Right ventricle myocardium superior (tissue), 1 donor: ENCODE measurements around the gene FBLN1. TPM values are rescaled to one million over a fixed set of nuclear protein-coding genes. Genes with fewer than 3 reads are reported as not detected.
"Not testable (repeated sequence)": the region's sequence is repeated elsewhere in the genome, so short reads cannot be mapped to it uniquely, and the experiment has no call there.

Experiments
- ATAC-seq: fragments of 200-7000 bp; cut with Tn5 transposase; one replicate; pipeline ENCODE4 v1.9.1; 2020; ENCODE audit warnings: mild to moderate bottlenecking; ENCODE audit not compliant: poor library complexity
- DNase-seq: peaks from one replicate; pipeline ENCODE4 v3.0.0-alpha.2; 2020
- intact Hi-C: fragments of 100-400 bp; cut with DNase I; formaldehyde crosslinking; loops from one replicate; pipeline ENCODE4 v1.11.2; 2022
- total RNA-seq: library from RNA; stranded (reverse); fragmentation: NEBNext Ultra II Directional; extraction: Animal tissue kit (Norgen Biotek cat#: 25700); gene quantifications from one replicate; pipeline ENCODE4 v1.2.1, GENCODE V29; 2021
- donor health status: DM: no; HTN: yes; CAD: no; lungs with severe emphysema.

Gene FBLN1
- total RNA-seq, 1 donor from 2014 or later: 89.5 TPM

GRCh38 chr22:45537734-45538181, 35.1 kb downstream of the FBLN1 start:
- DNase-seq (peak; percentile 71), ATAC-seq (peak; percentile 81)
- intact Hi-C loops: no loop called here

GRCh38 chr22:45538281-45538680, 35.6 kb downstream of the FBLN1 start:
- no peak for ATAC-seq
- no peak for DNase-seq
- intact Hi-C loops: no loop called here

DNA sequence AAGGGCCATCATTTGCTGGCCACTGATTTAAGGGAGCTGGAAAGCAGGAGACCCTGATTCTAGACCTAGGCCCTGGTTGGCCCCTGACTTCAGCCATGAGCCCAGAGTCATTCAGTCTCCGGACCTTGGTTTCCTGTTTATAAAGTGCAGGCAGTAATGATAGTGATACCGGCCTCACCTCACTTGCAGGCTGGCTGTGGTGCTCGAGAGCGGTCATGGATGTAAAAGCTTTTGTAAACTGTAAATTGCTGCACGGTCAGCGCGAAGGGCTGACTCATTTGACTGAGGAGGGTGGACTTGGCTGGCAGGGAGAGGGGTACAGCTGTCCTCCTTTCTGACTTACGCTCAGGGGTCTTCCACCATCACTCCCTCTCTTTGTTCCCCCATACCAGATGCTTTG, 37.4 kb downstream of the FBLN1 start:
- ATAC-seq (no peak), DNase-seq (no peak)
- intact Hi-C loops: no loop called here

DNA sequence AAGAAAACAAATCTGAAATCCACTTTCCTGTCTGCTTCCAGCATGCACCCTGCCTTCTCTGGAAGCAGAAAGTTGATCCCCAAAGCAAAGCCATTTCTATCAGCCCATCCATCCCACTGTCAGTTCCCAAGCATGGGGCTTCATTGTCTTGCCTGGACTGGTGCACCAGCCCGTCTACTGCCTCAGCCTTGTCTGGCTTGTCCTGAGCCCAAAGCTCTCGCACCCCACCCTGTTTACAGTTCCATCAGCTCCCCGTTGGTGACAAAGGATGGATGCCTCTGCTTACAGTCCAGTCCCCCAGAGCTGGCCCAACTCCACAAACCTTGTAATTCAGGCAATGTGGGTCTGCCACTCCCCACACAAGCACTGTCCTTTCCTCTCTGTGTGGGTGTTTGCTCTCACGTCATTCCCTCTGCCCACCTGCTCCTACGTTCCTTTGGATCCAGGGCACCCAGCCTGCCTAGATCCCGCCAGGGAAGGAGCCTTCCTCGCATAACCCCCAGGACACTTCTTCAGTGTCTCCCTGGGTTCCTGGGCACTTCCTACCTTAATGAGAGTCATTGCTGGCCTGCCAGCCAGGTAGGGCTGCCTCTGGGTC, 38.8 kb downstream of the FBLN1 start:
- intact Hi-C loops: no loop called here
- DNase-seq: no peak
- no peak for ATAC-seq

GRCh38 chr22:45542001-45542520, 39.4 kb downstream of the FBLN1 start:
- intact Hi-C loops: no loop called here
- no peak for DNase-seq
- ATAC-seq: no peak

DNA sequence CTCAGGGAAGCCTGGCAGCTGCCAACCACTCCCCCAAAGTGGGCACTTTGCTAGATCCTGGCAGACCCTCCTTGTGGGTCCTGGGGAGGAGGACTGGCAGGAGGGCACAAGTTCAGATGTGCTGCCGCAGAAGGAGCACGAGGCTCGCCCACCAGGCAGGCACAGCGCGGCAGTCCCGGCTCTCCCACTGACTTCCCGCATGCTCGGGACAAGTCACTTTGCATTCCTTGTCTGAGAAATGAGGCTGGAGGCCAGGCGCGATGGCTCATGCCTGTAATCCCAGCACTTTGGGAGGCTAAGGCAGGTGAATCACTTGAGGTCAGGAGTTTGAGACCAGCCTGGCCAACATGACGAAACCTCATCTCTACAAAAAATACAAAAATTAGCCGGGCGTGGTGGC, 40.1 kb downstream of the FBLN1 start:
- ATAC-seq, intact Hi-C loops, DNase-seq: not testable (repeated sequence)

DNA sequence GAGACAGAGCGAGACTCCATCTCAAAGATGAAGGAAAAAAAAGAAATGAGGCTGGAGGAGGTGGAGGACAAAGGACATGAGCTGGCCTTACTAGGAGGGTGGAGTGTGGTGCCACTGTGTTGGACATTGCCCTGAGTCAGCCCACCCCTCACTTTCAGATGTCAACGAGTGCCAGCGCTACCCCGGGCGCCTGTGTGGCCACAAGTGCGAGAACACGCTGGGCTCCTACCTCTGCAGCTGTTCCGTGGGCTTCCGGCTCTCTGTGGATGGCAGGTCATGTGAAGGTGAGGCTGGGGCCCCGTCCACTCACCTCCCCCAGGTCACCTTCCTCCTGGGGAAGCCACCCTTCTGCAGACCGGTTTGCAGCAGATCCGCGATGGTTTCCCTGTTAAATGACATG, 40.6 kb downstream of the FBLN1 start:
- intact Hi-C loops: no loop called here
- DNase-seq: no peak
- no peak for ATAC-seq

DNA sequence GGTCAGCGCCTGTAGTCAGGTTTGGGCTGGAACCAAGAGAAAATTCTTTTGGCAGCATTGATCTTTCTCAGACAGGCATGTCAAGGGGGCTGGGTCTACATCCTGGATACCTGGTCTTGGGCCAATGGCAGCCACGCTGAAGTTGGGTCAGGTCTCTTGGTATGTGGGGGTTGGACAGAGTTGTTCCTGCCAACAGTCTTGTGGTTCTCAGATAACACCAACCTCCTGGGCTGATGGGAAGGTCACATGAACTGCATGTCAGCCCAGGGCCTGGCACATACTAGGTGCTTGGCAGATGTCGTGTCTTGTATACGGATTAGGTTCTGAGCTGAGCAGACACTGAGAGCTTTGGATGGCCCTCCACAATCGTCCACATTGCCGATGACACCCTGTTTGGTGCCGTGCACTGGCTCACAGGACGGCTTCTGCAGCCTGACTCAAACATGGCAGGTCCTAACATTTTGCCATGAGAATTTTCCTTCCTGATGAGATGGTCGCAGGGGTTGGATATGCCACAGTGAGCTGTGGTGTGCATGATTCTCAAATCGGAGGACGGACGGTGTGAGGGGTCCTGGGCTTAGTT, 42.0 kb downstream of the FBLN1 start:
- ATAC-seq: peak; percentile 79
- intact Hi-C loops: no loop called here
- DNase-seq: no peak

- intact Hi-C loops: no loop called here
- DNase-seq (no peak), ATAC-seq (no peak)
Observed at GRCh38 chr22:45546333-45547015, 43.8 kb downstream of the FBLN1 start.

DNA sequence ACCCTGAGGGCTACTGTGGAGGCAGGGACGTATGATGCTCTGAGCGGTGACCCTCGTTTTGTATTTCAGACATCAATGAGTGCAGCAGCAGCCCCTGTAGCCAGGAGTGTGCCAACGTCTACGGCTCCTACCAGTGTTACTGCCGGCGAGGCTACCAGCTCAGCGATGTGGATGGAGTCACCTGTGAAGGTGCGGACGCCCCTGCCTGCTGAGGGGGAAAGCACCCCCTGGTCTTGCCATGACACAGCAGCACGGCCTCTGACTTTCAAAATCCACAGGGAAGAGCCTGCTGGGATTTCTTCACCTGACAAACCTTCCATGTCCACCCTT, 44.3 kb downstream of the FBLN1 start:
- ATAC-seq: no peak
- intact Hi-C loops: no loop called here
- DNase-seq: no peak

DNA sequence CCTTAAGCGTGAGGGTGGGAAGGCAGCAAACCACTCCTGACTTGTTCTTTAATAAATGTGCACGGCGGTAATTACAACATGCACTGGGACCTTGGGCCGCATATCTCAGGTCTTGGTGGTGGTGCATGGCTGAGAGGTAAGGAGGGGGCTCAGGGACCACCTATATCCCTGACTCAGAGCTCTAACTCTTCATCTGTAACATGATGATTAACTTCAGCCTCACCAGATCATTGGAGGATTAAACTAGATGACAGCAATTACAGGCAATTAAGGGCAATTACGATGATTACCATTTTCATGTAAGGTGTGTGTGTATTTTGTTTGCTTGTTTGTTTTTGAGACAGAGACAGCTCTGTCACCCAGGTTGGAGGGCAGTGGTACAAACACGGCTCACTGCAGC, 45.0 kb downstream of the FBLN1 start:
- intact Hi-C loops: no loop called here
- DNase-seq (no peak), ATAC-seq (no peak)

DNA sequence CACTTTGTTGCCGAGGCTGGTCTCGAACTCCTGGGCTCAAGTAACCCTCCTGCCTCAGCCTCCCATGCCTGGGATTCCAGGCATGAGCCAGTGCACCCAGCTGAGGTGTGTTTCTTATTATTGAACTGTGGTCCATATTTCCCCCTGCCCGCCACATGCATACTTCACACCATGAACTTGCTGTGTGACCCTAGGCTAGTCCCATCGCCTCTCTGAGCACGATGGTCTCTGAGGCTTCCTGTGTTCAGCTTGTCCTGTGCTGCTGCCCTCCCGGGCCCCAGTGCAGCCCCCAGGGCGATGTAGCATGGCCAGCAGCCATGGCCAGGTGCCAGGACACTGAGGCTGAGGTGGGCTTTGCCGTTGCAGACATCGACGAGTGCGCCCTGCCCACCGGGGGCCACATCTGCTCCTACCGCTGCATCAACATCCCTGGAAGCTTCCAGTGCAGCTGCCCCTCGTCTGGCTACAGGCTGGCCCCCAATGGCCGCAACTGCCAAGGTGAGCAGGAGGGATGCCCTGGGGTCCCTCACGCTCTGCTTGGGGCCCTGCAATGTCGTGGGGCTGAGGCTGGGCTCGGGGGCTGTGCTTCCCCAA, 45.7 kb downstream of the FBLN1 start:
- intact Hi-C loops: no loop called here
- ATAC-seq: no peak
- DNase-seq: no peak

DNA sequence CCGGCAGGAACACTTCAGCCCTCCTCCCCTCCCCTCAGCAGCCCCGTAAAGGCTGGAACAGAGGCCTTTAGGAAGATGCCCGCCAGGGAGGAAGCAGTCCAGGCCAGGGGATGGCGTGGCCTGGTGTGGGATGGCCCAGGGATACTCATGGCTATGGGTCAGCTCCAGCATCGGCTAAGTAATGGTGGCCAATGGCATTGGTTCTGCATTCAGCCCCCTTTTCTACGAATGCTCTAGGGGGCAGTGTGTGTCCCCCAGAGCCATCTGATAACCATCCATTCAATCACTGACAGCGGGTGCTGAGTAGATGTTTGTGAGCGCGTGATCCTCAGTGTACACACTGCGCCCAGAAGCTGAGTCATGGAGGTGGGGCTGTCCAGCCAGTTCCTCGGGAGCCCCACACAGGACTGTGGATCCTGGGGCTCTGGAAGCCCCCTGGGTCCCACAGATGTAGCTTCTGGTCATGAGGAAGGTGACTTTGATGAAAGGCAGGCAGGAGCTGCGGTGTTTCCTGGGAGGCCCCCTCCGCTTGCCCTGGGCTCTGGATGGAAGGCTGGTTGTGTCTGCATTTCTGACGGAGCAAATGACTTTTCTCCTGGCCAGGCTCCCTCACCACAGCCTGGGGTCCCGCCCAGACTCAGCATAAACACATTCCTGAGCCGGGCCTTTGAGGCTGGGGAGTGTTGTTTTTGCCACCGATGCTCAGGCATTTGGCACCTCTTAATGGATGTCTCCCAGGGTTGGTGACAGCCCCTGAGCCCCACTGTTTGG, 46.5 kb downstream of the FBLN1 start:
- ATAC-seq (peak; percentile 23), DNase-seq (peak; percentile 70)
- intact Hi-C loops: no loop called here

- ATAC-seq (no peak), DNase-seq (no peak)
- intact Hi-C loops: loop anchor here (5.0 kb wide), 1 partner anchor 283 kb away; no protein-coding TSS in a partner anchor
Observed at GRCh38 chr22:45549762-45550378, 47.2 kb downstream of the FBLN1 start.

DNA sequence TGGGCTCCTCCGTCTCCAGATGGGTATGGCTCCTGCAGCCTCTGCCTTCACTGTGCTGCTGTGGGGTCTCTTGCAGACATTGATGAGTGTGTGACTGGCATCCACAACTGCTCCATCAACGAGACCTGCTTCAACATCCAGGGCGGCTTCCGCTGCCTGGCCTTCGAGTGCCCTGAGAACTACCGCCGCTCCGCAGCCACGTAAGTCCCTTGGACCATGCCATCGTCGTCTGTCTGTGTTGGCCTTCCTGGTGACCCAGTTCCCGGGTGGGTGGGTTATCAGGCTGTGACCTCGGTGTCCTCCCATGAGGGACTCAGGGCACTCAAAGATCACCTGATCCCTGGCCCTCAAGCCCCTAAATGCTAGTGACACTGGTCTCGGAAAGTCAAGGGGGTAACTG, 47.7 kb downstream of the FBLN1 start:
- intact Hi-C loops: loop anchor here (5.0 kb wide), 1 partner anchor 283 kb away; no protein-coding TSS in a partner anchor
- DNase-seq: no peak
- ATAC-seq: no peak

DNA sequence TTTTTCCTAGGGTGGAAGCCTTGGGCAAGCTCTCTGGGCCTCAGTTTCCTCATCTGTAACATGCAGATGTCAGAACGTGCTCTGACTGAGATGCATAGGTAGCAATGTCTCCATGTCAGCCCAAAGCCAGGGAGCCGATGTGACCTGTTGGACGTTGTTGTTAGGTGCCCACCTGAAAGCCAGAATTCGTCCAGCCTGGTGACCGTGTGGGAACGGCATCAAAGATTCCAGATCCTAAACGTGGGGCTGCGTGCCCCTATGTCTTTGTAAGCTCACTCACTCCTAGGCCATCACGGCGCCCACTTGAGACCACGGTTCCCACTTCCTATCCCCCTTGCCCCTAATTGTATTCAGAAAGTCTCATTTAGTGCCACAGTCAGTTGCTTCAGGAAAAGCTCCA, 48.2 kb downstream of the FBLN1 start:
- DNase-seq: no peak
- no peak for ATAC-seq
- intact Hi-C loops: loop anchor here (5.0 kb wide), 1 partner anchor 284 kb away; no protein-coding TSS in a partner anchor

GRCh38 chr22:45551310-45552016, 48.8 kb downstream of the FBLN1 start:
- ATAC-seq (peak; percentile 38), DNase-seq (no peak)
- intact Hi-C loops: loop anchor here (2.0 to 5.0 kb wide), 2 partner anchors 111 to 284 kb away; no protein-coding TSS in a partner anchor

DNA sequence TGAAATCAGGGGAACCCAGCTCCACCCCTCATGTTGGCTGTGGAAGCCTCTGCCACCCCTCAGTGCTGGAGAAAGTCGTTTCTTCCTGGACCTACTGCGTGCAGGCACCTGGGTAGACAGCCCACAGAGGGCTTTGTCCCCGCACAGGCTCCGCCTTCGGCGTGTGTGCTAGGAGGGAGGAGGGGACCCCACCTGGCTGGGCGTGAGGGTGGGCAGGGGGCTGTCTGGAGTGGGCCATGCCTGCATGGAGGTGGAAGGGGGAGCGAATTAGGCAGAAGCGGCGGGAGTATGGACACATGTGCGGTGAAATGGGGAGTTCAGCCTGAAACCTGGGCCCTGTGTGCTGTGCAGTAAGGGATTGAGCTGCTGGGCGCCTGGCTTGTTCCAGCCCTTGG, 49.3 kb downstream of the FBLN1 start:
- ATAC-seq (no peak), DNase-seq (no peak)
- intact Hi-C loops: loop anchor here (2.0 to 5.0 kb wide), 2 partner anchors 111 to 285 kb away; no protein-coding TSS in a partner anchor
